Right lobe of liver (tissue), 4 donors: ENCODE data around the gene CHN1.

ENCODE experiments used
- CTCF ChIP-seq, 4 donors: fragments of 200-600 bp in 3 of 4; fragments of 450-650 bp in 1 of 4; IDR thresholded peaks; one replicate each; pipeline versions ENCODE4 v1.5.1 to v1.8.0; 2016 to 2022; ENCODE audit warnings: antibody characterized with exemption in 4 of 4, mild to moderate bottlenecking in 2 of 4
- POLR2A ChIP-seq: fragments of 450-650 bp; IDR thresholded peaks from one replicate; pipeline ENCODE4 v1.6.1; 2017; ENCODE audit warnings: antibody characterized with exemption, mild to moderate bottlenecking
- donor health status: DM: no; HTN: no; CAD: no.
- donor health status: DM: no; HTN: no; CAD: no.
- donor health status: DM: no; HTN: yes; CAD: no.

- TF ChIP-seq CTCF (IDR thresholded peaks at IDR 0.05) (no peak), POLR2A (no peak)
These were observed 230.3 kb downstream of the CHN1 start for GRCh38 chr2:174774886-174775285.
